ENCODE measurements around the gene RNF8. TPM values are rescaled to one million over a fixed set of nuclear protein-coding genes. Genes with fewer than 3 reads are reported as not detected.

RNF8 gene
- total RNA-seq, 4 donors from 2014 or later: 5.9 to 42.6 (median 19.1) TPM

DNA sequence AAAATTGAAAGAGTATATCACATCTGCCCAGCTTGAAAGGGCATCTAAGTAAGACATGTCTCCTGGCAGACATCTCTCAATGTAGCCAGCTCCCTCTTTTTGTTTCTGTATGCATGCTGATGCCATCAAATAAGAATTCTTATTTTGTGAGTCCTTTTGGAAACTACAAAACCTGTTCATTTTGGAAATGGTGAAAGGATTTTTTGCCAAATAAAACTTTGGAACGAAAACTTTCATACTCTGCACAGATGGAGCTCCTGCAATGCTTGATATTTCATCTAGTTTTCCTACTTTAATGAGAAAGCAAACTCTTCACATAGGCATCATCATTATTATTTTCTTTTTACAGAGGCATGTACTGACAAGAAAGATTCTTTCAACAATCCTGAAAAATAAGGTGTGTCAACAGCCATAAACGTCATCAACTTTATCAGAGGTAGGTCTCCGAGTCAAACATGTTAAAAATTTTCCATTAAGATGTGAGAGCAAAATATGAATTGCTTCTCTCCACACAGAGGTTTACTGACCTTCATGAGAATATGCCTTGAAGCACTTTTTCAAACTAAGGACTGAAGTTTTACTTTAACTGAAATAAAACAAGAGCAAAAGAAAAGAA, 53.1 kb downstream of the RNF8 start:
- no peak overlapping the region for H3K4me3 ChIP-seq
- TF ChIP-seq POLR2A (IDR thresholded peaks at IDR 0.05) (no peak), CTCF (IDR thresholded peaks at IDR 0.05) (no peak)
- no peaks in the 10 kb centered on the region for H3K4me1 ChIP-seq
- no peaks in the 10 kb centered on the region for H3K9me3 ChIP-seq
- intact Hi-C loops (cut with DNase I; ENCODE audit: low total_unique reads): no loop called here
- no peak overlapping the region for H3K27ac ChIP-seq
- no peak for DNase-seq
- no peaks in the 10 kb centered on the region for H3K36me3 ChIP-seq
- H3K27me3 ChIP-seq: no peaks in the 10 kb centered on the region

GRCh38 chr6:37407948-37408347, 54.2 kb downstream of the RNF8 start:
- intact Hi-C loops (cut with DNase I; ENCODE audit: low total_unique reads): no loop called here
- H3K4me1 ChIP-seq: no peaks in the 10 kb centered on the region
- no peak overlapping the region for H3K27ac ChIP-seq
- H3K4me3 ChIP-seq: no peak overlapping the region
- TF ChIP-seq POLR2A (IDR thresholded peaks at IDR 0.05) (no peak), CTCF (IDR thresholded peaks at IDR 0.05) (no peak)
- no peaks in the 10 kb centered on the region for H3K9me3 ChIP-seq
- H3K27me3 ChIP-seq: no peaks in the 10 kb centered on the region
- DNase-seq: no peak
- no peaks in the 10 kb centered on the region for H3K36me3 ChIP-seq

DNA sequence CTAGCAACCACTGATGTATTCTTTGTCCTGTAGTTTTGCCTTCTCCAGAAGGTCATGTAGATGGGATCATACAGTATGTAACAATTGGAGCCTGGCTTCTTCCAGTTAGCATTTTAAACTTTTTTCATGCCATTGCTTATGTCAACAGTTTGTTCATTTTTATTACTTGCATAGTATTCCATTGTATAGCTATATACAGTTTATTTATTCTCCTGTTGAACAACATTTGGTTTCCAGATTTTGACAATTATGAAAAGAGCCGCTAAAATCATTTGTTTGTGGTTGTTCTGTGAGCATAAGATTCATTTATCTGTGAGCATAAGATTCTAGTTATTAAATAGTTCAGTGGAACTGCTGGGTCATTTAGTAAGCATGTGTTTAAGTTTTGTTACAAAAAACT, 55.7 kb downstream of the RNF8 start:
- Histone ChIP-seq H3K4me3 (no peak overlapping the region), H3K9me3 (no peaks in the 10 kb centered on the region)
- intact Hi-C loops (cut with DNase I; ENCODE audit: low total_unique reads): no loop called here

DNA sequence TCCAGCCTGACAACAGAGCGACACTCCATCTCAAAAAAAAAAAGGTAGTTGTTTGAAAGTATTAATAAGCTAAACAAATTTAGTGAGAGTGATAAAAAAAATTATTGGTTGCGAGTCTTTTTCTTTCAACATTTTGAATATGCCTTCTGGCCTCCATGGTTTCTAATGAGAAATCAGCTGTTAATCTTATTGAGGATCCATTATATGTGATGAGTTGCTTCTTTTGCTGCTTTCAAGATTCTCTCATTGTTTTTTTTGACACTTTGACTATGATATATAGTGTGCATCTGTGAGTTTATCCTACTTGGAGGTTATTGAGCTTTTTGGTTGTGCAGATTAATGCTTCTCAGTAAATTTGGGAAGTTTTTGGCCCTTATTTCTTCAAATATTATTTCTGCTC, 63.6 kb downstream of the RNF8 start:
- TF ChIP-seq POLR2A (IDR thresholded peaks at IDR 0.05): no peak
- no peak for TF ChIP-seq CTCF (IDR thresholded peaks at IDR 0.05)
- no peak overlapping the region for H3K4me3 ChIP-seq
- no peaks in the 10 kb centered on the region for H3K27me3 ChIP-seq
- H3K36me3 ChIP-seq: no peaks in the 10 kb centered on the region
- no peak overlapping the region for H3K27ac ChIP-seq
- DNase-seq: no peak
- H3K4me1 ChIP-seq: no peaks in the 10 kb centered on the region
- intact Hi-C loops (cut with DNase I; ENCODE audit: low total_unique reads): no loop called here
- no peaks in the 10 kb centered on the region for H3K9me3 ChIP-seq

More for the DNA sequence above, 55.7 kb downstream of the RNF8 start:
- Histone ChIP-seq H3K4me1 (no peaks in the 10 kb centered on the region), H3K27me3 (no peaks in the 10 kb centered on the region), H3K27ac (no peak overlapping the region), H3K36me3 (no peaks in the 10 kb centered on the region)
- DNase-seq: no peak
- TF ChIP-seq POLR2A (IDR thresholded peaks at IDR 0.05) (no peak), CTCF (IDR thresholded peaks at IDR 0.05) (no peak)

GRCh38 chr6:37418722-37419121, 64.9 kb downstream of the RNF8 start:
- Histone ChIP-seq H3K9me3 (no peaks in the 10 kb centered on the region), H3K4me3 (no peak overlapping the region), H3K27ac (no peak overlapping the region), H3K27me3 (no peaks in the 10 kb centered on the region), H3K4me1 (no peaks in the 10 kb centered on the region), H3K36me3 (no peaks in the 10 kb centered on the region)
- TF ChIP-seq CTCF (IDR thresholded peaks at IDR 0.05): no peak
- DNase-seq: no peak
- intact Hi-C loops (cut with DNase I; ENCODE audit: low total_unique reads): no loop called here
